ENCODE data around the gene RASSF7.
A peak's percentile ranks its signal among the peaks of the same experiment; 100 is the strongest.

RASSF7 gene

GRCh38 chr11:611001-611996 is 50.5 kb downstream of the RASSF7 start:
- DNase-seq, result no peak

- DNase-seq, result no peak
These were observed 51.6 kb downstream of the RASSF7 start for GRCh38 chr11:612201-612960.

GRCh38 chr11:612961-613300 is 52.2 kb downstream of the RASSF7 start:
- no peak for DNase-seq

- peak; percentile 86 for DNase-seq
These were observed 52.7 kb downstream of the RASSF7 start for GRCh38 chr11:613369-613968.

Measured in activated CD8-positive, alpha-beta memory T cell treated with anti-CD3 and anti-CD28 coated beads, Interleukin-2, amount 50 U/mL, for 4 hours (primary cell).